ENCODE measurements around the gene ZNF70. TPM values are rescaled to one million over a fixed set of nuclear protein-coding genes. Genes with fewer than 3 reads are reported as not detected.

The ZNF70 gene
- total and polyA plus RNA-seq, 9 of the 15 experiments (the other 6 are each of a cell fraction or from before 2014, with no cell fraction given): 0.14 to 3.3 (median 1.4) TPM

DNA sequence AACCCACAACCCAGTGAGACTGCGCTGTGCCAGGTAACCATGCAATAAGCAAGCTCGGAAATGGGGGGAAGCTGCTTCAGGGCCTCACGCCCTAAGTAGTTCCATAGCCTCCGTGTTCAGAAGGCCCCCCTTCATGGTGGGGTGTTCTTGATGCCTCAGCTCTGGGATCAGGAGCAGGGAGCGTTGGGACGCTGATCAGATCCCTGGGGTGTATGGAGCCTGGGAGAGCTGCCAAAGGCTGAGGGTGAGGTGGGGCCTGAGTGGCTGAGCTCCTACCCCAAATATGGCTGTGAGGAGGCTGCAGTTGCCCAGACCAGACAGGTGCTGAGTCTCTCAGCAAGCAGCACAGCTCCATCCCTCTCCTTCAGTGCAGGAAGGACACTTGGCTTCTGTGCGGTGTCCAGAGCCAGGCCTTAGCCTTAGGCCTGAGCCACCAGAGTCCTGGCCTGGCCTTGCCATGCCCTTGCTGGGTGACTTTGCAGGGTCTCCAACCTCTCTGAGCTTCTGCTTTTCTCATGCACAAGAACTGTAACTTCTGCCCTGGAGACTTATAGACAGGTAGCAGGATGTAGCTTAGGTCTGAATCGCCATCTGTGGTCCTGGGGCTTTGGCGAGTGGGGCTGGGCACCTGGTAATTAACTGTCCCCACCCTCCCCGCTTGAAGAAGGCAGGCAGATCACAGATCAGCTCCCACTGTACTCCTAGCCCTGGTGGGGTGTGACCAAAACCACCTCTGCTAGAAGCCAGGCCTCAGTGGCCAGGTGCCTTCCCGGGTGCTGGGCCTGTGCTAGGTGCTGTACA lies 27.1 kb upstream of the ZNF70 start (continued):
- TF ChIP-seq ETS2 (tag; IDR thresholded peaks at IDR 0.05; ENCODE audit: borderline replicate concordance, poor library complexity, severe bottlenecking): no peak
- no peak for TF ChIP-seq STAG1 (CRISPR knock-in tag; IDR thresholded peaks at IDR 0.05; ENCODE audit: borderline replicate concordance)

DNA sequence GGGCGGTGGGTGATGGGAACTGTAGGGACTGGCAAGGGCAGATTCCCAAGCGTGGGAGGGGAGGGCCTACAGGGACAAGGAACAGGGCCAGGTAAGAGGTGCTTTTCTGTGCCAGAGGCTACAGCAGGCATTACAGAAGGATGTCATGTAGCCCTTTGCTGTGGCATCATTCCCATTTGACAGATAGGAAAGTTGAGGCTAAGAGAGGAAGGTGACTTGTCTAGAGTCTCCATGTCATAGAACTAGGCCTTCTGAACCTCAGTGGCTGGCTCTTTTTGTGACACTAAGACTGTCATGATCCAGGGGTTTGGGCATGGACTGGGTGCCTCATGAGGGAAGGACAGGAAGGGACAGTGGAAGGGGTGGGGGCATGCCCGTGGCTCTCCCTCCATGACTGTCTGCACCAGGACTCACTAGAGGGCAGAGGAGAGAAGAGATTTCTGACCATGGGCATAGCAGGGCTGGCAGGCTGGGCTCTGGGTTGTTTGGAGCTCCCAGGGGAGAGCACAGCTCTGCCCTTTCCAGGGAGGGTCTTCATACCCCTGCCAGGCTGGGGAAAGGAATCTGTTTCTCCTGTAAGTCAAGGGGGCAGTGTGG lies 25.0 kb upstream of the ZNF70 start:
- BruUV-seq (replicated peaks): no TSS peak
- DNase-seq (ENCODE audit: extremely low read depth in 1 of 4, low spot score in 3 of 4) (no peak), ATAC-seq (no peak), FAIRE-seq (no peak)
- intact Hi-C loops (cut with micrococcal nuclease): no loop called here
- Histone ChIP-seq H3K27me3 (ENCODE audit: control insufficient read depth in 2 of 2, insufficient read depth in 2 of 2, low read length in 2 of 2) (no peaks in the 10 kb centered on the region), H3K4me3 (no peak overlapping the region), H3K4me1 (replicated peaks in 1 of 2; ENCODE audit: control insufficient read depth in 2 of 2, insufficient read depth in 2 of 2, low read length in 2 of 2) (peaks cover 3 to 23% of the 10 kb centered on the region in 2 experiments; a peak in 3 of 5 replicates), H3K27ac (ENCODE audit: extremely low read depth, low read depth, low read length) (no peak overlapping the region), H3K36me3 (ENCODE audit: control insufficient read depth, insufficient read depth, low read length) (no peaks in the 10 kb centered on the region), H3K9ac (ENCODE audit: insufficient read depth in 1 of 2, low read depth in 2 of 2, low read length in 2 of 2) (no peak overlapping the region), H3K9me1 (ENCODE audit: control insufficient read depth, insufficient read depth, low read length) (no peaks in the 10 kb centered on the region), H3K9me3 (replicated peaks; ENCODE audit: control insufficient read depth, insufficient read depth, low read depth, low read length) (no peaks in the 10 kb centered on the region), H3K79me2 (ENCODE audit: control insufficient read depth, insufficient read depth, low read length) (no peaks in the 10 kb centered on the region), H3K4me2 (ENCODE audit: insufficient read depth, low read length) (no peak overlapping the region), H4K20me1 (replicated peaks; ENCODE audit: control insufficient read depth, insufficient read depth, low read length) (no peaks in the 10 kb centered on the region), H2AFZ (ENCODE audit: low read depth, low read length) (no peak overlapping the region)
- in situ Hi-C loops (cut with MboI): no loop called here
- POLR2A ChIA-PET: interaction anchor here (0.6 to 2.3 kb wide), 5 partner anchors 9 to 1974 kb away, joined by 3 to 6 read pairs (median 4); partner anchors contain the start of gene SMARCB1
- WGBS (ENCODE audit: insufficient coverage, low coverage, missing lambda C conversion rate): 7% methylated on average over 2 of the region's 3 CpGs
- CTCF ChIA-PET (ENCODE audit: low intra/inter-chr PET ratio): no interaction called here
- no peak for TF ChIP-seq NFIC (IDR thresholded peaks at IDR 0.05)
- TF ChIP-seq E2F6 (IDR thresholded peaks at IDR 0.05; ENCODE audit: borderline replicate concordance in 1 of 2, extremely low read depth in 1 of 2, insufficient read depth in 1 of 2, insufficient read length in 1 of 2, low read depth in 1 of 2, low read length in 1 of 2, poor library complexity in 1 of 2, severe bottlenecking in 1 of 2): no peak
- no peak for TF ChIP-seq CBX3 (IDR thresholded peaks at IDR 0.05; ENCODE audit: borderline replicate concordance in 1 of 2, low read length in 2 of 2)
- TF ChIP-seq KDM1A (IDR thresholded peaks at IDR 0.05): peak in 1 of 2 experiments; percentile 38; a peak in 1 of 4 replicates
- TF ChIP-seq BCOR (IDR thresholded peaks at IDR 0.05): peak; percentile 69
- TF ChIP-seq ADNP (tag; IDR thresholded peaks at IDR 0.05): 0 out of 2 replicates have a peak, but pooled peaks have one; percentile 16
- TF ChIP-seq, protein P1, sequence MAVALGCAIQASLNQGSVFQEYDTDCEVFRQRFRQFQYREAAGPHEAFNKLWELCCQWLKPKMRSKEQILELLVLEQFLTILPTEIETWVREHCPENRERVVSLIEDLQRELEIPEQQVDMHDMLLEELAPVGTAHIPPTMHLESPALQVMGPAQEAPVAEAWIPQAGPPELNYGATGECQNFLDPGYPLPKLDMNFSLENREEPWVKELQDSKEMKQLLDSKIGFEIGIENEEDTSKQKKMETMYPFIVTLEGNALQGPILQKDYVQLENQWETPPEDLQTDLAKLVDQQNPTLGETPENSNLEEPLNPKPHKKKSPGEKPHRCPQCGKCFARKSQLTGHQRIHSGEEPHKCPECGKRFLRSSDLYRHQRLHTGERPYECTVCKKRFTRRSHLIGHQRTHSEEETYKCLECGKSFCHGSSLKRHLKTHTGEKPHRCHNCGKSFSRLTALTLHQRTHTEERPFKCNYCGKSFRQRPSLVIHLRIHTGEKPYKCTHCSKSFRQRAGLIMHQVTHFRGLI (CRISPR knock-in tag; IDR thresholded peaks at IDR 0.05): no peak

All from K562 (cell line).